NT2/D1 (cell line): ENCODE measurements around the gene PCSK4.

ENCODE experiments used
- DNase-seq: peaks from one replicate; pipeline ENCODE4 v3.0.0-alpha.2; 2011; ENCODE audit warnings: low read depth, low spot score
- H3K27me3 ChIP-seq: 2 replicates; pipeline ENCODE4 v1.6.0; 2011; ENCODE audit warnings: mild to moderate bottlenecking; ENCODE audit not compliant: insufficient read length, insufficient read depth
- H3K36me3 ChIP-seq: 2 replicates; pipeline ENCODE4 v1.6.1; 2011; ENCODE audit warnings: mild to moderate bottlenecking, low read length, mixed read lengths; ENCODE audit not compliant: insufficient read depth, insufficient read length
- H3K4me1 ChIP-seq: 2 replicates; pipeline ENCODE4 v1.5.1; 2011; ENCODE audit not compliant: insufficient read depth, insufficient read length
- H3K4me3 ChIP-seq: 2 replicates; pipeline ENCODE4 v1.5.1; 2011; ENCODE audit warnings: low read depth; ENCODE audit not compliant: insufficient read length
- H3K9ac ChIP-seq: 2 replicates; pipeline ENCODE4 v1.6.0; 2011; ENCODE audit warnings: low read depth; ENCODE audit not compliant: insufficient read length
- H3K9me3 ChIP-seq: 2 replicates; pipeline ENCODE4 v1.5.1; 2011; ENCODE audit warnings: mild to moderate bottlenecking, low read length; ENCODE audit not compliant: insufficient read depth
- SUZ12 ChIP-seq: IDR thresholded peaks from 2 replicates; pipeline ENCODE4 v1.6.1; 2011; ENCODE audit not compliant: insufficient read length, insufficient read depth; ENCODE audit errors: extremely low read depth
- YY1 ChIP-seq: IDR thresholded peaks from 2 replicates; pipeline ENCODE4 v1.6.1; 2011; ENCODE audit not compliant: insufficient read length, insufficient read depth
- ZNF274 ChIP-seq: IDR thresholded peaks from 2 replicates; pipeline ENCODE4 v1.6.1; 2011; ENCODE audit warnings: mild to moderate bottlenecking, low read depth, low read length

PCSK4 gene

DNA sequence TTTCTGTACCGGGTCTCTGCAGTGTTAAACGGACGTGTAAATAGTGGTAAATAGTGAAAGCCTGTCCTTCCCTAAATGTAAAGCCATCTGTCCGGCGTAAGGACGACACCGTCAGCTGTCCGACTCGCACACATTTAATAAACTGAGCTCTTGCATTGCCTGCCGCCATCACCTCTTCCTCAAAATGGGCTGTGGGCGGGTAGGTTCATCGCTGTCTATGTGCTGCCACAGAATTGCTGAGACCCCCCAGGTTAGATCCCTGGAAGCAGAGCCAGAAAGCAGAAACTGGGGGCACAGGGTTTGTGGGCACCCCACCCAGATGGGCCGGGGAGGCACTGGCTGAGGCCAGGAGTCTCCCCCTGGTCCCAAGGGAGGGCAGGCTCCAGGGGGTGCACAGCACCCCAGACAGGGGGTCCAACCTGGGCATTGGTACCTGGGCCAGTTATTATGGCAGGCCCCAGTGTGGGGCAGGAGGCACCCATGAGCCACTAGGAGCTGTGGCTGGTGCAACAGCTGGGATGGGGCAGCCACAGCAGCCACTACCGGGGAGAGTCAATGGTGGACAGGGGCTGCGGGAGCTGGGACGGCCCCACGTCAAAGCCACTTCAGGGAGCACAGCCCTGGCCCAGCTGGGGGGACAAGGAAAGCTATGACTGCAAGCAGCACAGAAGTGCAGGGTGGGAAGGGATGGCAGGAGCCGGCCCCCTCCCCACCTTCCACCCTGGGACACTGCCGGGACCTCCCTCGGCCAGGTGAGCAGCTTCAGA lies 16.9 kb downstream of the PCSK4 start:
- no peak for TF ChIP-seq ZNF274
- no peak for TF ChIP-seq YY1
- TF ChIP-seq SUZ12: no peak
- no peaks in the 10 kb centered on the region for H3K9me3 ChIP-seq
- H3K9ac ChIP-seq: no peak overlapping the region
- DNase-seq: no peak
- no peak overlapping the region for H3K4me3 ChIP-seq
- H3K27me3 ChIP-seq: peaks cover 25% of the 10 kb centered on the region
- H3K36me3 ChIP-seq: peaks cover 41% of the 10 kb centered on the region
- peaks cover 35% of the 10 kb centered on the region for H3K4me1 ChIP-seq

- H3K36me3 ChIP-seq: peaks cover 38% of the 10 kb centered on the region
- no peaks in the 10 kb centered on the region for H3K9me3 ChIP-seq
- H3K4me3 ChIP-seq: peak overlapping the region; percentile 1
- no peak overlapping the region for H3K9ac ChIP-seq
- H3K4me1 ChIP-seq: peaks cover 41% of the 10 kb centered on the region
- DNase-seq: no peak
- TF ChIP-seq YY1 (no peak), ZNF274 (no peak), SUZ12 (no peak)
- peaks cover 33% of the 10 kb centered on the region for H3K27me3 ChIP-seq
Measured at GRCh38 chr19:1472231-1473084, 17.7 kb downstream of the PCSK4 start.

DNA sequence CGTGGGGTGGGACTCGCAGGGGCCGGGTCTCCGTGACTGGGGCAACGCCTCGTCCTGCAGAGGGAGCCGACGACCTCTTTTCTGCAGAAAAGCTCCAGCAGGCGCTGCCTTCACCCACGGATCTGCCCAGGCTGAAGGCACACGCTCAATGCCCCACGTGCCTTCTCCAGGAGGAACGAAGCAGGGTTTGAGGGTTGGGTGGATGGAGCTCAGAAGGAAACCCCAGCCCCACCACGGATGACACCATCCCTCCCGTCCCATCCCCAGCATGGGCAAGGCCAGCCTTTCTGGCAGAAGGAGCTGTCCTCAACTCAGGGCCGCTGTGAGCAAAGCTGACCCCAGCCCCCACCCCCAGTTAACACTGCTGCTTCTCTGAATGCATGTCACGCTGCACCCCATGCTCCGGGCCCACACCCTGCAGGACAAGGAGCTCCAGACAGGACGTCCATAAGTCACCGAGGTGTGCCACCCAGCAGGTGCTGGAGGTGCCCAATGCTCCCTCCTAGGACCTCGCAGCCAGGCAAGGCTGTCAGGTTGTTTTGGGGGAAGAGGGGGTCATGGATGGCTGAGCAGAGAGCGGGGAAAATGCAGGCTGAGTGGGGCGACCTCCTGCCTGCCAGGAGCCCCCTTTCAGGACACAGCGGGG lies 18.5 kb downstream of the PCSK4 start:
- Histone ChIP-seq H3K9ac (peak overlapping the region; percentile 47), H3K27me3 (peaks cover 41% of the 10 kb centered on the region)

DNA sequence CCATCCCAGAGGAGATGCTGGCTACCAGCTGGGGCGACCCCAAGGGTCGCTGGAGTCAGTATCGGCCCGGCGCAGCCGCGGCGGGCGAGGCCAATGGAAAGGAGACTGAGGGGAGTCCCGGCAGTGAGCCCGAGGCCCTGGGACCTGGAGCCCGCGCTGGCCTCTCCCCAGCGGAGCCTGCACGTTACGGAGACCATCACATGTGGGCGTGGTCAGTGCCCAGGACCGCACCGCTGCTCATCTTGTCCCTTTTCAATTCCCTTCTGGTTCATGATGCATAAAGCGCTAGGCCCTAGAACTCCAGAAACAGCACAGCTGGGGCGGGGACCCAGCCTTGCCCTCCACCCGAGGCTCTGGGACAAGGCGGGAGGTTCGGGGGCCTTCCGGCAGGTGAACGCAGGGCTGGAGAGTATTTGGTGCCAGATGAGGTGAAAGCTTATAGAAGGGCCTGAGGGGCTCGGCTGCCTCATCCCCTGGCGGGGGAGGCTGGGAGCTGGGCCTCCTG lies 19.1 kb downstream of the PCSK4 start:
- peaks cover 29% of the 10 kb centered on the region for H3K36me3 ChIP-seq
- H3K9ac ChIP-seq: peak overlapping the region; percentile 47
- DNase-seq: no peak
- H3K4me3 ChIP-seq: peak overlapping the region; percentile 53
- peaks cover 47% of the 10 kb centered on the region for H3K27me3 ChIP-seq
- TF ChIP-seq ZNF274: no peak
- no peak for TF ChIP-seq SUZ12
- TF ChIP-seq YY1: no peak
- no peaks in the 10 kb centered on the region for H3K9me3 ChIP-seq
- H3K4me1 ChIP-seq: peaks cover 47% of the 10 kb centered on the region

More for the DNA sequence above, 18.5 kb downstream of the PCSK4 start:
- Histone ChIP-seq H3K9me3 (no peaks in the 10 kb centered on the region), H3K36me3 (peaks cover 32% of the 10 kb centered on the region), H3K4me1 (peaks cover 45% of the 10 kb centered on the region), H3K4me3 (peak overlapping the region; percentile 53)
- TF ChIP-seq ZNF274 (no peak), SUZ12 (no peak), YY1 (no peak)
- no peak for DNase-seq

GRCh38 chr19:1470305-1471009 lies 19.7 kb downstream of the PCSK4 start:
- H3K36me3 ChIP-seq: peaks cover 24% of the 10 kb centered on the region
- peaks cover 48% of the 10 kb centered on the region for H3K4me1 ChIP-seq
- H3K9me3 ChIP-seq: no peaks in the 10 kb centered on the region
- H3K4me3 ChIP-seq: peak overlapping the region; percentile 53
- TF ChIP-seq YY1 (no peak), ZNF274 (no peak), SUZ12 (no peak)
- H3K9ac ChIP-seq: peak overlapping the region; percentile 85
- DNase-seq: no peak
- H3K27me3 ChIP-seq: peaks cover 53% of the 10 kb centered on the region

DNA sequence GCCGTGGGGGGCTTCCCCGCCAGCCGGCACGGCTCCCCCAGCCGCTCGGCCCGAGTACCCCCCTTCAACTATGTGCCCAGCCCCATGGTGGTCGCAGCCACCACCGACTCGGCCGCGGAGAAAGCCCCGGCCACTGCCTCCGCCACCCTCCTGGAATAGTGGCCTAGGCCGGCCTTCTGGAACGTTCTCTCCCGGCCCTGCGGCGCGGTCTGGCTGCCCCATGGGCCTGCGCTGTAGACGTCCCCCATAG lies 20.2 kb downstream of the PCSK4 start:
- no peak for TF ChIP-seq ZNF274
- no peak for TF ChIP-seq YY1
- TF ChIP-seq SUZ12: no peak
- H3K4me3 ChIP-seq: peak overlapping the region; percentile 53
- peaks cover 58% of the 10 kb centered on the region for H3K27me3 ChIP-seq
- DNase-seq: no peak
- peak overlapping the region; percentile 85 for H3K9ac ChIP-seq
- peaks cover 51% of the 10 kb centered on the region for H3K4me1 ChIP-seq
- peaks cover 19% of the 10 kb centered on the region for H3K36me3 ChIP-seq
- no peaks in the 10 kb centered on the region for H3K9me3 ChIP-seq
